GM21723 (cell line): Measurements from ENCODE around the gene NDUFS8.
"Not testable (repeated sequence)": the region's sequence is repeated elsewhere in the genome, so short reads cannot be mapped to it uniquely, and the experiment has no call there.

ENCODE experiments used
- ATAC-seq: cut with Tn5 transposase; IDR thresholded peaks from one replicate; pipeline ENCODE4 v1.9.1; 2021; ENCODE audit warnings: mild to moderate bottlenecking, moderate library complexity; ENCODE audit not compliant: unreplicated experiment

The NDUFS8 gene

DNA sequence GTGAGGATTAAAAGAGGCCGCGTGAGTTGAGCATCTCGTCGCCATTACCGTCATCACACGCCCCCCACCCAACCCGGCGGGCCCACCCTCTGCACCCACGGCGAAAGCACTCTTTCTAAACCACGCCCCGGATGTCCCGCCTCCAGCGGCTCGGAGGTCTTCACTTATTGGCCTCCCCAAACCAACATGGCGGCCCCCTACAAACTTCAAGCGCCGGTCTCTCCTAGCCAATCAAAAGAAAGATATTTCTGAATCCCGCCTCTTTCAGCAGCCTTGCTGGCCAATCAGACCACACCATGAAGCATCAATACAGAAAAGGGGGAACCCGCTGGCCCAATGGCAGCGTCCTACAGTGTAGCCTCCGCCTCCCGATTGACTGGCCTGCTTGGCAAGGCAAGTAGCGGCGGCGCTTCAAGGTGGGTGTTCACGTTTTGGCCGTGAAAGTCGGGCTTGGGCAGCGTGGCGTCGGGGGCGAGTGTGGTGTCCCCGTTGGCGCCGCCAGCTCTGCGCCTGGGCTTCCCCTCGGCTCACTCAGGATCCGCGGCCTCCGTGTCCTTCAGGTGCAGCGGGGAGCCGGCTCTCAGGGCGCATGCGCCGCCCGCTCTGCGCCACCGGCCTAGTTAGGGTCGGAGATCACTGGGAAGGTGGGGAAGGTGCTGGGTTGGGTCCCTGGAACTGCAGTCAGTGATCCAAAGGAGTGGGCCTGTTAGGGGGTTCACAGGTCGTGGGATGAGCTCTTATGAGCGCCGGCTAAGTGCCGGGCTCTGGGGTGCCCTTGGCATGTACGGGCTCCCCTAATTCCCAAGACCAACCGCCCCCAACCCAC, at the start of gene NDUFS8:
Gene NDUFS8 (plus strand): TSS at position 364 of the 826 bp plus-strand sequence. CDS start 1,471 bp downstream, outside the sequence.
- peak; percentile 82 for ATAC-seq

DNA sequence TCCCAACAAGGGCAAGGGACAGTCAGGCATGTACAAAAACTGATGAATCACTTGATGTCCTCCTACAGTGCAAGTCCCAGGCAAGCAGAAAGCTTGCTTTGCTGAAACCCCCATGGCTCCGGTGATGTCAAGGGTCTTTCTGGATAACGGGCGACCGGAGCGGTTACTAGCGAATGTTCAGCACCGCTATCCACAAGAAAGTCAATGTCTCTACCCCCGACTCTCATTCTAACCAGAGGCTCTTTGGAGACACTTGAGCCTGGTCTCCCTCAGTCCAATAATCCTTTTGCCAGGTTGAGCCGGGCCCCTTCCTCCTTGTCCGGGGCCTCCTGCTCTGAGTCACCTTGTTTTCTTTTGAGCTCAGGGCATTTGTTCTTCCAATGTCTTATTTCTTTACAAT, 49.3 kb upstream of the NDUFS8 start:
- ATAC-seq = not testable (repeated sequence)

DNA sequence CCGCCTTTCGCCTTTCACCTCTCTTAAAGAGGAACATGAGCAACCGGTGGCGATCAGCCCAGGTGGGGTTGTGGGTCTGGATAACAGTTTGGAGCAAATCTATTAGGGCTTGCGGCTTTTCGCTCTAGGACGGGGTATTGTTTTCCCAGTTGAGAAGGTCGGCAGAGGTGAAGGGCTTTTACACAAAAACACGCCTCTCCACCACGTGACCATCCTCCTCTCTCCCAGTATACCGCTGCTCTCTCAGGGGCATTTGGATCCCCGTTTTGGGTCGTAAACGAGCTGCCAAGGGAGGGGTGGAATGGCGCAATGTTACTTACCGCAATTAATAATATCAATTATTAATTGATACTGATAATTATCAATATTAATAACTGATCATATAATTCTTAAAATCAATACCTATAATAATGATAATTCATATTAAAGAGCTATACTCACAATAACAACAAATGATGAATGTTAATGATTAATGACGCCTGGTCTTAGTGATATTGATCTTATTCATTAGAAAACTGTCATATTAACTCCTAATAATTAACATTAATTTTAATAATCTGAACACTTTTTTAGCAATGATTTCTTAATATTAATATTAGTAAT, 48.1 kb upstream of the NDUFS8 start:
- not testable (repeated sequence) for ATAC-seq

DNA sequence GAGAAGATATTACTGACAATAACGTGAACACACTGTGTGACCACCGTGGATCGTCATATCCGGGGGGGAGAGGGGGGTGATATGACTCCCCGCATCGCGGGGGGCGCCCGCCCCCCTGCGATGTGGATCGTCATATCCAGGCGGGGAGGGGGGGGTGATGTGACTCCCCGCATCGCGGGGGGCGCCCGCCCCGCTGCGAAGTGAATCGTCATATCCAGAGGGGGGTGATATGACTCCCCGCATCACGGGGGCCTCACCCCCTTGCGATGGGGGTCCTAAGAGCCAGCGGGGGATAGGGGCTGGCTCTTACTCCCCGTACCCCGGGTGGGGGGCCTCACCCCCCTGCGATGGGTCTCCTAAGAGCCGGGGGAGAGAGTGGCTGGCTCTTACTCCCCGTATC, 46.5 kb upstream of the NDUFS8 start:
- ATAC-seq = no peak

DNA sequence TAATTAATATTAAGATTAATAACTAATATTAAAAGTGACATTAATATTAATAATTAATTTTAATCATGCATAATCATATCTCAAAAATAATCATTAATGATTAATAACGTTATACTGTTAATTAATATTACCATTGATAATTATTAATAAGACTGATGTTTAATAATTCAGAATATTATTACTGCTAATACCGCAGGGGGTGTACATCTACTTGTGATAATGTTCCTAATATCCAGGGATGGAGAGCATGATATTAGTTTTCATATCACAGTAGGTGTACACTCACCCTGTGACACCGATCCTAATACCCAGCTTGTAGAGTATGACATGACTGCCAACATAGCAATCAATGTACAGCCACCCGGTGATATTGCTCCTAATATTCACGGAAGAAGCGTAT, 45.2 kb upstream of the NDUFS8 start:
- not testable (repeated sequence) for ATAC-seq

DNA sequence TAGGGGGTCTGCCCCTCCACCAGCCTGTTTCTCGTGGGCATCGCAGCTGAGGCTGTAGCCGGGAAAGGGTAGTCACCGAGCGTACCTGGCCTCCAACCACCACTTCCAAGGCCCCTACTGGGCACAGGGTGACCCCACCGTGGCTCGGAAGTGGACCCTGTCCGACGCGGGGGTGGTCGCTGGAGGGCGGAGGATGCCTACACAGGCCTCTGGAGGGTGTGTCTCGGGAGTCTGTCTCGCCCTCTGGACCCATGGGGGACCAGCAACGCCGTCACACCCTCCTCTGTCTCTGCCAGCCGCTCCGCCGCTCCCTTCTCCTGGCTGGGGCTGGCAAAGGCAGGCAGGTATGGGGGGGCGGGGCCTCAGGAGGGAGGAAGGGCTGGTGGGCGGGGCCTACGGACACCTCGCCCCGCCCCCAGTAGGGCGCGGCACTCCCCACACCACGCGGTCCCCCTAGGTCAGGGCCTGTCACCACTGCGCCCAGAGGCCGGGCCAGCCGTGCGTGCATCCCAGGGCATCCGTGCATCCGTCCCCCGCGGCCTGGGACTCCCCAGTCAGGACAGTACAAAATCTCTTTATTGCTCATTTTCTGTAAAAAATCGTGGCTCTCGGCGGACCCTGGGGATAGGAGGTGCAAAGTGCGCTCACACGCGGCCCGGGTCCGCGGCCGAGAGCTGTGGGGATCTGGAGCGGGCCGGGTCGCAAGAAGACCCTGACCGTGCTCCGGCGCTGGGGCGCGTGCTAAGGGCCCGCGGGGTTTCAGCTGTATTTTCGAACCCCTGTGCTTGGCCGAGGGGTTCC, 39.7 kb upstream of the NDUFS8 start:
- not testable (repeated sequence) for ATAC-seq

DNA sequence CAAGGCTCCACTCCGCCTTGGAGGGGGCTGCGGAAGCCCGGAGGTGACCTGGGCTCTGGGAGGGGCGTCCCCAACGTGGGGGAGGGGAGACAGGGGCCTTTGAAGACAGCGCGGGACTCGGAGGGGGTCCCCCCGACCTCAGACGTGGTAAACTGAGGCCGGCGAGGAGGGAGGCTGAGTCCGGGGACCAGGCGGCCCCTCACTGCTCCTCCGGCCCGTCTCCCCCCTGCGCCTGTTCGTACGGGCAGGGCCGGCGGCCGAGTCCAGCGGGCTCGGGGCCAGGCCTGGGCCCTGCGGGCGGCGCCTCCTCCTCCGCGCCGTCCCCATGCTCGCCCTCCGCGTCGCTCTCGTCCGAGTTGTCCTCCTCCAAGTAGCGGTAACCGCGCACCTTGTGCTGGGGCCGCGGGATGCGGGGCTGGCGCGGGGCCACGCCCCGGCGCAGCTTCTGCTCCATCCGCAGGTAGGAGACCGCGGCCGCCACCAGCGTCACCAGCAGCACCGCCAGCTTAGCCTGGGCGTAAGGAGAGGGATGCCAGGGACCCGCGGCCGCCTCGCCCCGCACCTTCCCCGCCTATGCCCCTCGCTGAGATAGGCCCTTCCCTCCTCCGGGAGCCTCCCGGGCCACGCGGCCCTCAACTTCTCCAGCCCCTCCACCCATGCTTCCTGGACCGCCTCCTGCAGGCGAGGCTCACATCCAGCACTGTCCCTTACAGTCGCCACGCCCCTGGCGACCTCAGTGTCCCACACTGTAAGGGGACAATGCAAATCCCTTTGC, 38.9 kb upstream of the NDUFS8 start:
- ATAC-seq = not testable (repeated sequence)

DNA sequence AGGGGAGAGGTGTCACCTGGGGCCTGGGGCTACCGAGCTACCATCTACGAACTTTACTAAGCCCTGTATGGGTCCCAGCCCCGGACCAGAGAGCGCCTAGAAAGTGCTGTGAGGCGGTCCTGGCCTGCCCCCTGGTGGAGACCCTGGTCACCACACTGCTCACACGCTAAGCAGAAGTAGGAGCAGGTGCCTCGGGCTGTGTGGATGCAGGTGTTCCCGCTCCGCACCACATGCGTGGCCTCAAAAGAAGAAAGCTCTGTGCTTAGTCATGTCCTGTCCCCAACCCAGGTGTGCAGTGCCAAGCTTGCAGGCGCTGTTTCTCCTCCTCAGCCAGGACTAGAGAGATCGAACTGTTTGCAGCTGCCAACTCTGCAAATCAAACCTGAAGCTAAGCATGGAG, 36.7 kb upstream of the NDUFS8 start:
- ATAC-seq = not testable (repeated sequence)

DNA sequence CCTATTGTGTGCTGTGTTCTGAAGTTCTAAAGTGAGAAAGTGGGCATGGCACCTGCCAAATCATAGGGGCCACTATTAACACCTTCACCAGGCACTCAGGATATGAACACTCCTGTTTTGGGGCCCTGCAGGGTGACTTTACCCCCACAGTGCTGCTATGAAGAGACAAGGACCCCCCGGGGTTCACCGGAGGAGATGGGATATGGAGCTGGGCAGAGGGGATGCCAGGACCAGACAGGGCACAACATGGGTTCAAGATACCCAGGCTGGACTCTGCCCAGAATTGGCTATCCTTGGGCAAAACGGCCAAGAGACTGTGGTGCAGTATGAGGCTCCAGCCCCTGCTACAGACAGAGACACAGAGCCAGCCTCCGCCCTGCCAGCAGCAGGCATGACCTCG, 36.1 kb upstream of the NDUFS8 start:
- ATAC-seq = not testable (repeated sequence)

DNA sequence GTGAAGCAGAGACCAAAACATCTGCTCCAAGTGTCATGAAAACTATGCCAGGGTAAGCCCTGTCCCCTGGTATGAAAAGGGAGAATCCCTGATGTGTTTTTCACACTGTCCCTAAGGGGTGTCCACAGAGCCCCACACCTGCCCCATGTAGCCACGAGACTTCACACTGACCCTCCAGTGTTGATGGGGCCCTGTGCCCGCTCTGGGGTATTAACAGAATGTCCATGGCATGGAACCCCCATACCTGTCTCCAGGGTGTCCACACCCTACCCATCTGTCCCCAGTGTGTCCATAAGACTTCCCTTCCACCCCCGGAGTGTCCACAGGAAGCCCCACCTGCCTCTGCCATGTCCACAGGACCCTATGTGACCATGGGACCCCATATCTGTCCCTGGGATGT, 35.4 kb upstream of the NDUFS8 start:
- not testable (repeated sequence) for ATAC-seq

DNA sequence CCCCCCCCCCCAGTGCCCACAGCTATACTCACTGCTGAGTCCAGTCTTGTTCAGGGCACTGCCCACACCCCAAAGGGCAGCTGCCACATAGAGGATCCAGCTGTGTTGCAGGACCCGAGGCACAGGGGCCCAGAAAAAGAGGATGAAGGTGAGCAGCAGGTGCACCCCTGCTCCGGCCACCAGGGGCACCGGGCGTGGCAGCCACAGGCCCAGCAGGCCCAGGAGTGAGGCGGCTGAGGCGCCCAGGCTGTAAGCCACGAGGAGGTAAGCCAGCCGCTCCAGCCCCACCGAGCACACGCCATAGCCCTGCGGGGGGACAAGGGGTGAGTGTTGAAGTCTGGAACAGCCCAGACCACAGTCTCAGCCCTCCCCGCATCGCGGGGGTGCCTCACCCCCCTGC, 34.9 kb upstream of the NDUFS8 start:
- not testable (repeated sequence) for ATAC-seq

DNA sequence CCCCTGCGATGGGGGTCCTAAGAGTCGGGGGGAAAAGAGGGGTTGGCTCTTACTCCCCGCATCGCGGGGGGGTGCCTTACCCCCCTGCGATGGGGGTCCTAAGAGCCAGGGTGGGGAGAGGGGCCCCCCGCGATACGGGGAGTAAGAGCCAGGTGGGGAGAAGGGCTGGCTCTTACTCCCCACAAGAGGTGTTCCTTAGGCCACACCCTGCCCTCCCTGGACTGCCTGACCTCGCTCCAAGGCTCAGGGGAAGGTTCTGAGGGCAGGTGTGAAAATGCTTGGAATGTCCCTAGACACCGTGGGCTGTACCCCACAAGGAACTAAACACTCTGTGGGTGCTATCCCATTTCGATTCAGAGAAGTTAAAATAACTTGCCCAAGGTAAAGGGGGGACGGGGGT, 34.4 kb upstream of the NDUFS8 start:
- ATAC-seq = no peak

DNA sequence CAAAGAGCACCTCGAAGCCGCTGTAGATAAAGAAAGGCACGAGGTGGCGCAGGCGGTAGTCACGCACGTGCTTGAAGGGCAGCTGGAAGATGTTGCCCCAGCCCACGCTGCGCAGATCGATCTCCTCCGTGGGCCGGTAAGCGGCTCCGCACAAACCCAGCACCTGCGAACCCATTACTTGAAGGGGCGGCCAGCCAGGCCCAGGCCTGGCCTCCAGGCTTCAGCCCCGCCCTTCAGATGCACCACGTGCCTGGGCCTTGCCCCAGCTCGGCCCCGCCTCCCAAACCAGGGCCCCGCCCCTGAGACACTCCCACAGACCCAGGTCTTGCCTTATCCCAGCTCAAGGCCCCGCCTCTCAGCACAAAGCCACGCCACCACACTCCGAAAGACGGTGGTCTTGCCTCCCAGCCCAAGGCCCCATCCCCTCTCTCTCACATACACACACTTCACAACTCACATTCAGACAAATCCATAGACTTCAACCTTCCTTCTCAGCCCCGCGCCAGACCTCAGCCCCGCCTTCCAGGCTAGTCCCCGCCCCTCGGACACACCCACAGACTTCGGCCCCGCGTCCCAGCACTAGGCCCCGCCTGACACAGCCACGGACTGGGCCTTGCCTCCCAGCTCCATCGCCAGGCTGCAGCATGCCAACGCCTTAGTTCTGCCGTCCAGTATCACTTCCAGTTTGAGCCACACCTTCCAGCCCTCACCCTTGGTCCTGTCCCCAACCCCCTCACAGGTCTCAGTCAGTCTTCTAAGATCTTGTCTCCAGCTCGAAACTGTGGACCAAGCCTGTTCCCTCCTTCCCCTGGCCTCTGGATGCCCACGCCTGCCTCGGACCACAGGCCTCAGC, 33.6 kb upstream of the NDUFS8 start:
- ATAC-seq = no peak

DNA sequence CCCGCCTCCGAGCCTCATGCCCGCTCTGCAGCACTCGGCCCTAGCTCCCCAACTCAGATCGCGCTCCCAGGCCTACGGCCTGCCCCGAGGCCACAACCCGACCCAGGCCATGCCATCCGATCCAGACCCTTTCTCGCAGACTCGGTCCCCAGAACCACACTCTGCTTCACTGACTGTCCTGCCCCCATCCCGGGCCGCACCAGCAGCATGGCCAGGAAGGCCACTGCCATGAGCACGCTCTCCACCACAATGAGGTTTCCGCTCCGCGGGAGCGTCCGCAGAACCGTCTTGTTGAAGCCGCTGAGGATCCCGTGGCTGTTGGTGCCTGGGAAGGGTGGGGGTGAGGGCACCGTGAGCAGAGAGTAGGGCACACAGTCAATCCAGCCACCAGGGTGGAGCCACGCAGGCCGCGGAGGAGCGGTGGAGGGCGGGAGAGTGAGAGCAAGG, 33.0 kb upstream of the NDUFS8 start:
- no peak for ATAC-seq

DNA sequence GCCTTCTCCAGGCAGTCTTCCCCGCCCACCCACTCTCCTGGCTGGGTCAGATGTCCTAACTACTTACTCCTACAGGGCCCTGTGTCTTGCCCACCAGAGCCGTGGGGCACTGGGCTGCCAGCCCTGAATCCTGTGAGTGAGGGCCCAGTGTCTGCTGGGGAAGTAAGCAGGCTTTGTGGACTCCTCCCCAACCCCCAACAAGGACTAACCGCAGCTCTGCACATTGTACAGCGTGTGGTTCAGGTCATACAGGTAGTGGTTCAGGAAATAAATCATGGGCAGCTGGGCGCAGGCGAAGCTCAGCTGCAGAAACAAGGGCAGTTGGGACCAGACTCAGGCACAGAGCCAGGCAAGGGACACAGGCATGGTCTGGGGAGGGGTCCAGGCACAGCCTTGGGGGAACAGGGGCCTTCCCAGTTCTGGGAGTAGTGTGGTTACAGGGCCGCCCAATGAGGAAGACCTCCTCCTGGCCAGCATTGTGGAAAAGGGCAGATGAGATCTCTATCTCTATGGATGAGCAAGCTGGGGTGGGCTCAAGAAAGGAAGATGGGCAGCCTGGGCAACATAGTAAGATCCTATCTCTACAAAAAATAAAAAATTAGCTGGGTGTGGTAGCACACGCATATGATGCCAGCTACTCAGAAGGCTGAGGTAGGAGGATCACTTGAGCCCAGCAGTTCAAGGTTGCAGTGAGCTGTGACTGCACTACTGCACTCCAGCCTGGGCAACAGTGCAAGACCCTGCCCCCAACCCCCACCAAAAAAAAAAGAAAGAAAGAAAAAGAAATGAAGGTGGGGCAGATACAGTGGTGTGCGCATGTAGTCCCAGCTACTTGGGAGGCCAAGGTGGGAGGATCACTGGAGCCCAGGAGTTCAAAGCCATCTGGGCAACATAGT, 32.1 kb upstream of the NDUFS8 start:
- no peak for ATAC-seq

DNA sequence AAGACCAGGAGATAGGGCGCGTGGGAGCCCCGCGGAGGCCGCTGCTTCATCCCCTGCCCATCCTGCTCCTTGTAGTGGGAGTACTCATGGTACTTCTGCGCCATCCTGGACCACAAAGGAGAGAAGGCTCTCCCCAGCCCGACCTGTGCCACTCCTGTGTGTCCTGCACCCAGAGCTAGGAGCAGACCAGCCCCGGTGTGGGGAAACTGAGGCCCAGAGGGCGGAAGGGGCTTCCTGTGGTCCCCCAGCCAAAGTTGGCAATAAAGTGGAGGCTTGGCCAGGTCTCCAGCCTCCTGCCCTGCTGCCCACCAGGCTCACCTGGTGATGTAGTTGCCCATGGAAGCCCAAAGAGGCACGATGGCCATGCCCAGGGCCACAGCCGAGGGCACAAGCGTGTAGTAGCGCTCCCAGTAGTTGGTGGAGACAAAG, 31.3 kb upstream of the NDUFS8 start:
- no peak for ATAC-seq

DNA sequence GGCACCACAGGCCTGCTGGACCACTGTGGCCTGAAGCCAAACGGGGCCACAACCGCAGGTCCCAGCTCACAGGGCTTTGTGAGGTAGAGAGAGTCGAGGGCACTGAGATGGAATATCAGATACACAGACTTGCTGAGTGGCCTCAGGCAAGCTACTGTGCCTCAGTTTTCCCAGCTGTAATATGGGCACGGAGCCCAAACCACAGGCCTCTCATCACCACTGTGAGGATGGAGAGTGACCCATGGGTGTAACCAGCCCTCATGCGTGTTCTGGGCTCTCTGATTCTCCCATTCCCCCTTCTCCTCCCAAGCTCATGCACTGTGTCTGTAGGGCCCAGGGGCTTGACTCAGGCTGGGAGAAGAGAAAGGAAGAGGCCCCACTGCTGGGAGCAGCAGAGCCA, 30.8 kb upstream of the NDUFS8 start:
- no peak for ATAC-seq

DNA sequence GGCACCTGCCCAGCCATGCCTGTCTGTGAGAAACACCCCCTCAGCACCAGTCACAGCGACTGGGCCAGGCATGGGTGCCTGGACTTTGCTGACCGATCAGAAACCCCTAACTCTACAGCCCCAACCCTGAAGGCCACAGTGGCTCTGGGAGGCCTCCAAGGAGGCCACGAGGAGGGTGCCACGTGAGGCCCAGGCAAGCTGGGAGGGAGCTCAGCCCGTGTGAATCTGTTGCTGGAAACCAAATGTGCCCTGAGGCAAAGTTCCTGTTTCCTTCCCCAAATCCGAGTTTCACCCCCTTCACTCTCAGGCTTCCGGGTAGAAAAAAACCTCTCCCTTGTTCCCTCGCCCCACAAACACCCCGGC, 27.9 kb upstream of the NDUFS8 start:
- peak; percentile 19 for ATAC-seq
